ENCODE measurements around the gene VAV2.

VAV2 gene

DNA sequence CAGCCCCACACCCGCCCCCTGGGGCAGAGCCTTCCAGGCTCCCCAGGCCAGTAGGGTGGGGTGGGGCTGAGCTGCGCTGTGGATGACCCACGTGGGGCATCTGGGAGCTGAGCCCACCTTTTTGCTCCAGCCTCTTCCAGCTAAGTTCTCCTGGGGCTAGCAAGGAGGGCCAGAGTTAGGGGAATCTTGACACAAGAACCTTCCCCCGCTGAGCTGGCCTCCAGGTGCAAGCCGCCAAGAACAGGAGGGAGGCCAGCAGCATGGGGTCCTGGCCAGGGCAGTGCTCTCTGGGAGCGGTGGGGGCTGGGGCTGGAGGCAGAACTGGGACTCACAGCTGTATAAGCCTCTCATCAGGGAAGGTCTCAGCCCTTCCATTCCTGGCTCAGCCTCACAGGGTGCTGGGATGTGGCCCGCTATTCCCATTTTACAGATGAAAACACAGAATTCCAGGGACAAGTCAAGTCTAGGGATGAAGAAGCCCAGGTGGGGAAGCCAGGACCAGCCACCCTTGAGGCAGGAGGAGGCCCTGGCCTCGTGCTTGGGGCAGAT lies 275.5 kb downstream of the VAV2 start:
- no peak overlapping the region for H2BK5ac ChIP-seq (ENCODE audit: low read depth, low read length, poor library complexity)
- no CpG with 5 or more reads among the region's 8 CpGs for WGBS (ENCODE audit: extremely low coverage, insufficient coverage, insufficient read length)
- H3K4ac ChIP-seq (ENCODE audit: low read depth, low read length), result no peak overlapping the region

DNA sequence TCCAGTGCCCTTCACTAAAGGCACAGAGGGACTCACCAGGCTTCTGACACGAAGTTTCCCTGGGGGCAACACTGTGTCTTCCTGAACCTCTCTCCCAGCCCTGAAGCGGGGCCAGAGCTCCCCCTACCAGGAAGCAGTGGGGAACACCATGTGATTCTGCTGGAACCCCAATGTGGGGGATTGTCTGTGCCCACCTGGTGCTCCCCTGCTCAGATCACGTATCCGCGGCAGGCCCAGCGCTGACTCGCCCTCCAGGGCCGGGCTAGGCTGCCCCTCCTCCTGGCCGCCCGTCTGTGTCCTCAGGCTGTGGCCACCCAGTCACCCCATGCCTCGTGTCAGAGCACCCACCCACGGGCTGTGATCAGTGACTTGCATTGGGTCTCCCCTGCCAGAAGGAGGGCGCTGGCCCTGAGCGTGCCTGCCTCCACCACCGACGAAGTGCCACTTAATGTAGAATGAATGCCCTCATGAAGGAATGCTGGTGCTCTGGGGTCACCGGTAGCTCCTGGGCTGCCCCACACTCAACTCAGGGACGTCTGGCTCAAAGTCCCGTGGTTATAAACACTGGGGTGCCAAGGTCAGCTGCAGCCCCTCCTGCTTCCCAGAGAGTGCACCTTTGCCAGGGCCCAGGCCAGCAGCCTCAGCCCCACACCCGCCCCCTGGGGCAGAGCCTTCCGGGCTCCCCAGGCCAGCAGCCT lies 276.1 kb downstream of the VAV2 start:
- peaks cover 2% of the 10 kb centered on the region for H3K79me2 ChIP-seq (ENCODE audit: control insufficient read depth, insufficient read depth, low read length, poor library complexity)
- H2BK120ac ChIP-seq (ENCODE audit: insufficient read depth, low read length, poor library complexity), result peak overlapping the region; percentile 65
- no peak for DNase-seq
- H3K27me3 ChIP-seq (ENCODE audit: insufficient read depth, low read length), result no peaks in the 10 kb centered on the region
- H2BK12ac ChIP-seq (ENCODE audit: low read length), result peak overlapping the region; percentile 90
- H3K4me1 ChIP-seq (ENCODE audit: control insufficient read depth in 1 of 2, insufficient read depth in 2 of 2, low read length in 2 of 2), result peaks cover 24 to 34% of the 10 kb centered on the region in 2 experiments
- no peak overlapping the region for H3K4me3 ChIP-seq (ENCODE audit: low read depth, low read length)
- H3K27ac ChIP-seq (ENCODE audit: low read depth, low read length), result peak overlapping the region; percentile 43
- H4K12ac ChIP-seq (ENCODE audit: low read depth, low read length), result no peak overlapping the region
- peak overlapping the region; percentile 82 for H3K14ac ChIP-seq (ENCODE audit: low read length)
- peak overlapping the region; percentile 13 for H3K4ac ChIP-seq (ENCODE audit: low read depth, low read length)
- no CpG with 5 or more reads among the region's 21 CpGs for WGBS (ENCODE audit: extremely low coverage, insufficient coverage, insufficient read length)
- no peak overlapping the region for H3K4me2 ChIP-seq (ENCODE audit: low read length)
- peak overlapping the region; percentile 63 for H3K18ac ChIP-seq (ENCODE audit: low read length)
- H2AK5ac ChIP-seq (ENCODE audit: low read length), result peak overlapping the region; percentile 84
- no peaks in the 10 kb centered on the region for H3K36me3 ChIP-seq (ENCODE audit: control insufficient read depth in 1 of 2, insufficient read depth in 2 of 2, low read length in 2 of 2)
- no peak overlapping the region for H3K9ac ChIP-seq (ENCODE audit: low read length)
- H2AFZ ChIP-seq (ENCODE audit: insufficient read depth, low read length, poor library complexity), result peak overlapping the region; percentile 11
- H3K9me3 ChIP-seq (ENCODE audit: insufficient read depth, low read depth, low read length), result no peaks in the 10 kb centered on the region
- no peak overlapping the region for H3K23ac ChIP-seq (ENCODE audit: low read length)
- peak overlapping the region; percentile 78 for H4K91ac ChIP-seq (ENCODE audit: low read depth, low read length)
- peak overlapping the region; percentile 50 for H2BK5ac ChIP-seq (ENCODE audit: low read depth, low read length, poor library complexity)
- peak overlapping the region; percentile 51 for H4K8ac ChIP-seq (ENCODE audit: low read depth, low read length)
- H3K79me1 ChIP-seq (ENCODE audit: low read length), result peaks cover 26% of the 10 kb centered on the region

More for the DNA sequence above, 275.5 kb downstream of the VAV2 start:
- Histone ChIP-seq H2AK5ac (ENCODE audit: low read length) (peak overlapping the region; percentile 44), H3K27ac (ENCODE audit: low read depth, low read length) (no peak overlapping the region), H3K4me3 (ENCODE audit: low read depth, low read length) (no peak overlapping the region), H4K12ac (ENCODE audit: low read depth, low read length) (no peak overlapping the region), H2AFZ (ENCODE audit: insufficient read depth, low read length, poor library complexity) (no peak overlapping the region), H3K9ac (ENCODE audit: low read length) (no peak overlapping the region), H3K4me2 (ENCODE audit: low read length) (no peak overlapping the region), H3K9me3 (ENCODE audit: insufficient read depth, low read depth, low read length) (peaks cover 2% of the 10 kb centered on the region), H2BK120ac (ENCODE audit: insufficient read depth, low read length, poor library complexity) (peak overlapping the region; percentile 65), H3K18ac (ENCODE audit: low read length) (no peak overlapping the region), H3K36me3 (ENCODE audit: control insufficient read depth in 1 of 2, insufficient read depth in 2 of 2, low read length in 2 of 2) (no peaks in the 10 kb centered on the region), H3K79me1 (ENCODE audit: low read length) (peaks cover 26% of the 10 kb centered on the region), H4K91ac (ENCODE audit: low read depth, low read length) (peak overlapping the region; percentile 78), H3K23ac (ENCODE audit: low read length) (no peak overlapping the region), H3K4me1 (ENCODE audit: control insufficient read depth in 1 of 2, insufficient read depth in 2 of 2, low read length in 2 of 2) (peaks cover 24 to 32% of the 10 kb centered on the region in 2 experiments), H2BK12ac (ENCODE audit: low read length) (peak overlapping the region; percentile 62), H4K8ac (ENCODE audit: low read depth, low read length) (no peak overlapping the region), H3K79me2 (ENCODE audit: control insufficient read depth, insufficient read depth, low read length, poor library complexity) (peaks cover 2% of the 10 kb centered on the region), H3K27me3 (ENCODE audit: insufficient read depth, low read length) (no peaks in the 10 kb centered on the region), H3K14ac (ENCODE audit: low read length) (peak overlapping the region; percentile 4)
- DNase-seq, result no peak

DNA sequence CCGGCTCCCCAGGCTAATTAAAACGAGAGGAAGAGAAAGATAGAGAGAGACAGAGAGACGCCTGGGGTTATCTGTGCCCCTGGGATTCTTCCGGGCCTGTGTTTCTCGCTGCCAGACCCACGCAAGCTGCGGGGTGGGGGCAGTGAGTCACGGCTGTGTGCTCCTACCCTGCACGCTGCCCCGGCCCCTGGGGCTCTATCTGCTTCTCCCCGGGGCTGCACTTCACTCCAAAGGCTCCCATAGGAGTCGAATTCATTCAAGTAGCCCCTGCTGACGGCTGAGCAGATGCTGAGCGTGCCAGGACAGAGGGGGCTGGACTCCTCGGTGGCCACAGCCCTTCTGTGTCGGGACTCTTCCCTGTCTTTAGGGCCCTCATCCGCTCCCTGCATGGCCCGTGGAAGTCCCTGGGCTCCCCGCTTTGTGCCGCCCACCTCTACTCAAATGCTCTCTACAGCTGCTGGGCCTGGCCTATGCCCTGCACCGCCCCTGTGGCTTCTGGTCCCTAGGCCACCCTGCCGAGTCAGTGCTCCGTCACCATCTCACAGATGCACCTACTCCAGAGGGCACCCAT lies 276.7 kb downstream of the VAV2 start:
- peak overlapping the region; percentile 90 for H2BK12ac ChIP-seq (ENCODE audit: low read length)
- H2BK5ac ChIP-seq (ENCODE audit: low read depth, low read length, poor library complexity), result peak overlapping the region; percentile 50
- peak overlapping the region; percentile 43 for H3K18ac ChIP-seq (ENCODE audit: low read length)
- no peak overlapping the region for H3K23ac ChIP-seq (ENCODE audit: low read length)
- H3K36me3 ChIP-seq (ENCODE audit: control insufficient read depth in 1 of 2, insufficient read depth in 2 of 2, low read length in 2 of 2), result no peaks in the 10 kb centered on the region
- no peak overlapping the region for H4K12ac ChIP-seq (ENCODE audit: low read depth, low read length)
- peak overlapping the region; percentile 13 for H3K4ac ChIP-seq (ENCODE audit: low read depth, low read length)
- H4K91ac ChIP-seq (ENCODE audit: low read depth, low read length), result peak overlapping the region; percentile 78
- peaks cover 2% of the 10 kb centered on the region for H3K79me2 ChIP-seq (ENCODE audit: control insufficient read depth, insufficient read depth, low read length, poor library complexity)
- H3K4me1 ChIP-seq (ENCODE audit: control insufficient read depth in 1 of 2, insufficient read depth in 2 of 2, low read length in 2 of 2), result peaks cover 24 to 34% of the 10 kb centered on the region in 2 experiments
- peaks cover 26% of the 10 kb centered on the region for H3K79me1 ChIP-seq (ENCODE audit: low read length)
- H3K9ac ChIP-seq (ENCODE audit: low read length), result no peak overlapping the region
- no peaks in the 10 kb centered on the region for H3K27me3 ChIP-seq (ENCODE audit: insufficient read depth, low read length)
- H2BK120ac ChIP-seq (ENCODE audit: insufficient read depth, low read length, poor library complexity), result peak overlapping the region; percentile 65
- no CpG with 5 or more reads among the region's 23 CpGs for WGBS (ENCODE audit: extremely low coverage, insufficient coverage, insufficient read length)
- peak overlapping the region; percentile 9 for H2AFZ ChIP-seq (ENCODE audit: insufficient read depth, low read length, poor library complexity)
- peak overlapping the region; percentile 43 for H3K27ac ChIP-seq (ENCODE audit: low read depth, low read length)
- H3K4me2 ChIP-seq (ENCODE audit: low read length), result peak overlapping the region; percentile 12
- H3K9me3 ChIP-seq (ENCODE audit: insufficient read depth, low read depth, low read length), result no peaks in the 10 kb centered on the region
- peak in 1 of 2 donors; percentile 11 for DNase-seq
- peak overlapping the region; percentile 25 for H4K8ac ChIP-seq (ENCODE audit: low read depth, low read length)
- H3K14ac ChIP-seq (ENCODE audit: low read length), result peak overlapping the region; percentile 82
- H3K4me3 ChIP-seq (ENCODE audit: low read depth, low read length), result no peak overlapping the region
- no peak overlapping the region for H2AK5ac ChIP-seq (ENCODE audit: low read length)

GRCh38 chr9:133714606-133715294 lies 277.4 kb downstream of the VAV2 start:
- Histone ChIP-seq H3K4ac (ENCODE audit: low read depth, low read length) (peak overlapping the region; percentile 14), H3K18ac (ENCODE audit: low read length) (no peak overlapping the region), H2AFZ (ENCODE audit: insufficient read depth, low read length, poor library complexity) (no peak overlapping the region), H4K8ac (ENCODE audit: low read depth, low read length) (peak overlapping the region; percentile 45), H4K12ac (ENCODE audit: low read depth, low read length) (no peak overlapping the region), H3K36me3 (ENCODE audit: control insufficient read depth in 1 of 2, insufficient read depth in 2 of 2, low read length in 2 of 2) (no peaks in the 10 kb centered on the region), H3K4me1 (ENCODE audit: control insufficient read depth in 1 of 2, insufficient read depth in 2 of 2, low read length in 2 of 2) (peaks cover 24 to 34% of the 10 kb centered on the region in 2 experiments), H2AK5ac (ENCODE audit: low read length) (no peak overlapping the region), H3K9me3 (ENCODE audit: insufficient read depth, low read depth, low read length) (no peaks in the 10 kb centered on the region), H2BK5ac (ENCODE audit: low read depth, low read length, poor library complexity) (peak overlapping the region; percentile 5), H3K4me3 (ENCODE audit: low read depth, low read length) (no peak overlapping the region), H3K27me3 (ENCODE audit: insufficient read depth, low read length) (no peaks in the 10 kb centered on the region), H3K14ac (ENCODE audit: low read length) (no peak overlapping the region), H2BK120ac (ENCODE audit: insufficient read depth, low read length, poor library complexity) (peak overlapping the region; percentile 58), H3K79me1 (ENCODE audit: low read length) (peaks cover 26% of the 10 kb centered on the region), H2BK12ac (ENCODE audit: low read length) (peak overlapping the region; percentile 48), H4K91ac (ENCODE audit: low read depth, low read length) (peak overlapping the region; percentile 88), H3K79me2 (ENCODE audit: control insufficient read depth, insufficient read depth, low read length, poor library complexity) (peaks cover 2% of the 10 kb centered on the region), H3K27ac (ENCODE audit: low read depth, low read length) (peak overlapping the region; percentile 43), H3K9ac (ENCODE audit: low read length) (no peak overlapping the region), H3K23ac (ENCODE audit: low read length) (no peak overlapping the region), H3K4me2 (ENCODE audit: low read length) (peak overlapping the region; percentile 12)
- WGBS (ENCODE audit: extremely low coverage, insufficient coverage, insufficient read length), result no CpG with 5 or more reads among the region's 15 CpGs
- DNase-seq, result peak in 1 of 2 donors; percentile 33
